IPS-NIHi11 (cell line): Measurements from ENCODE around the gene FBXL3.
A peak's percentile ranks its signal among the peaks of the same experiment; 100 is the strongest.
"Not testable (repeated sequence)": the region's sequence is repeated elsewhere in the genome, so short reads cannot be mapped to it uniquely, and the experiment has no call there.

Source experiments
- DNase-seq: peaks from one replicate; pipeline ENCODE4 v3.0.0; 2012; ENCODE audit warnings: mixed read lengths, low spot score

FBXL3 gene

DNA sequence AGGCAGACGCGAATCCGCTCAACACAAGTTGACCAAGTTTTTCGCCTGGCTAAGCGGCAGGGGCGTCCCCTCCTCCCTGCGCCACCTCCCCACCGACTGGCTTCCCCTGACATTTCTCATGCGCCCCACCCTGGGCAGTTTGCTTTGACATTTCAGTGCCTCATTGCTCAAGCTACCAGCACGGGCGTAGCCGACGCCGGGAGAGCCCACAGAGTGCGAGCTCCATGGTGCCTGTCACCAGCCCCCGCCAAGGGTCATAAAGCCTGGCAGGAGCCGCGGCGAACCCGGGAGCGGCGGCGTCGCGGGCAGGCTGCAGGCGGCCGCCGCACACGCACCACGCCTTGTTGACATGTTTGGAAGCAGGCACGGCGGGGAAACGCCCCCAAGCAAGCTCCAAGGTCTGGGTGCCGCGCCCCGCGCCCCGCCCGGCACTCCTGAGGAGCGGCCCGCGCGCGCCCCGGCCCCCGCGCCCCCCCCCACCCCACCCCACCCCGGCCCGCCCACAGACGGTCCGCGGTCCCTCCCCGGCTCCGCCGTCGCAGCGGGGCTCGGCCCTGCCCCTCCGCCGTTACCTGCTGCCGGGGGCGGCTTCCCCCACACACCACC, 601 bp downstream of the FBXL3 start:
- peak; percentile 74 for DNase-seq

- DNase-seq = no peak
Observed at GRCh38 chr13:77022341-77022740, 4.6 kb downstream of the FBXL3 start.

GRCh38 chr13:77019756-77020155, 7.2 kb downstream of the FBXL3 start:
- DNase-seq = no peak

DNA sequence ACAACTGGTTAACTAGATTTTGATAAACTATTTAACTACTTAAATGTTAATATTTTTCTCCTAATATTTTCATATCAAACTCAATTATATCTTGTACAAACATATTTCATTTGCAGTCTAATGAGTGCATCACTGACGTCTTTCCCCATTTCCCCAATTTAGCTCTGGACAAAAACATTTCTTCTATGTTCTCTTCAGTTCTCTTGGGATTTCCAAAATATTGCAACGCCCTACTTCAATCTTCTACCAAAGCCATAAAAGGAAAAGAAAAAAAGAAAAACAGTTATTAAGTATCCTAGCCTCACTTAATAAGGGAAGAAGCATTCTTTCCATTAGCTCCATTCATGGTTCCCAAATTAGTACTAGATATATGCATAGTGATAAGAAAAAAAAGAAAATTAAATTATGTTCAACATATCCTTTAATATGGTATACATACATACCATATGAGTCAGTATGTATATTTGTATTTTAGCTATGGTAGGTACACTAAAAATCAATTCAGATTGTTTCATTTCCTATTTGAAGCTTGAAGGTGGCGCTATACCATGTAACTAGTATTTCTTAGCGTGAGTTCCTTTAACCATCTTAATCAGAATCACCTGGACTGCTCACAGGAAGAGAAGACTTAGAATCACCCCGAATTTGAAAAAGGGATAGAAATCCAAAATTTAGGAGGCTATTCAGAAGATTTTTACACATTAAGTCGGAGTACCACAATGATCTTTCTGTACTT, 9.9 kb downstream of the FBXL3 start:
- DNase-seq = no peak

DNA sequence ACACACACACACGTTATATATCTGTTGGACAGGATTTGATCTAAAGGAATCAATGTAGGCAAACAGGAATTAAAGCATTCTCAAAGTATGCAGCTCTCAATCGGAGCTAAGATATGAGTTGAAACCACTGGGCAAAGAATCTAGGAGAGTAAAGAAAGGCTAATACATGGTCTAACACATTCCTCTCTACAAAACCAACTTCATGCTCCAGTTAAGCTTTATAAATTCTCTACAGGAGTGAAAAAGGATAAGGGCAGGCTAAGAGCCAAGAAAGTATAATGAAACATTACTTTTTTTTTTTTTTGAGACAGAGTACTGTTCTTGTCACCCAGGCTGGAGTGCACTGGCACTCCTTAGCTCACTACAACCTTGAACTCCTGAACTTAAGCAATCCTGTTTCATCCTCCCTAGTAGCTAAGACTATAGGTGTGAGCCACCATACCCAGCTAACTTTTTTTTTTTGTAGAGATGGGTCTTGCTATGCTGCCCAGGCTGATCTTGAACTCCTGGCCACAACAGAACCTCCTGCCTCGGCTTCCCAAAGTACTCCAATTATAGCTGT, 10.6 kb downstream of the FBXL3 start:
- no peak for DNase-seq

DNA sequence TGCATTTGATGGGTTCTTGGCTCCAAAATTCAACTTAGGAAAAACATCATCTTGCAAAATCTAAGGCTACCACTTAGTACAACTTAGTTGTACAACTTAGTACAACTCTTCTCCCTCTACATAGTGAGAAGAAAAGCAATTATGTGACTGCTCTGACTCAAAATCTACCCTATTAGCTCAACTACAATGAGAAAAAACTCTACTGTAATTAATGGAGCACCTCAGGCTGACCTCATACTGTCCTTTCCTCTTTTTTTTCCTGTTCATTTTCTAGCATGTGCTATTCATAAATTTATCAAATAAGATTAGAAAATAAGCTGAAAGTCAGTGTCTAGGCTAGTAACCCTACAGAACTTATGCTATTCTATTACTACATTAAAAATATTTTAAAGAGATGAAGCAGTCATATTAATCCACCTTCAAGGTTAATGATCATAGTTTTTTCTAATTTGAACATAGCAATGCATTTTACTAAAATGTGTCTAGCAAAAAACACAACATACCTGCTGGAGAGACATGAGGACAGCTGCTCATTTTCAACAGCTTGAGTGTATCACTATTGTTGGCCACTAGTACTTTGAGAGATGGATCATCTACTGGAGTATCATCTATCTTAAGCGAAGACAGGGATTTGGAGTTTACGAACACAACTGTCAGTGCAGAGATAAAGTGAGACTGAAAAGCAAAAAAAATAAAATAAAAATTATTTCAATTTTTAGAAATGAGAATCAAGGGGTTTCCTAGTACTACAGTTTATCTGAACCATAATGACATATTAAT, 11.9 kb downstream of the FBXL3 start:
- DNase-seq = no peak

DNA sequence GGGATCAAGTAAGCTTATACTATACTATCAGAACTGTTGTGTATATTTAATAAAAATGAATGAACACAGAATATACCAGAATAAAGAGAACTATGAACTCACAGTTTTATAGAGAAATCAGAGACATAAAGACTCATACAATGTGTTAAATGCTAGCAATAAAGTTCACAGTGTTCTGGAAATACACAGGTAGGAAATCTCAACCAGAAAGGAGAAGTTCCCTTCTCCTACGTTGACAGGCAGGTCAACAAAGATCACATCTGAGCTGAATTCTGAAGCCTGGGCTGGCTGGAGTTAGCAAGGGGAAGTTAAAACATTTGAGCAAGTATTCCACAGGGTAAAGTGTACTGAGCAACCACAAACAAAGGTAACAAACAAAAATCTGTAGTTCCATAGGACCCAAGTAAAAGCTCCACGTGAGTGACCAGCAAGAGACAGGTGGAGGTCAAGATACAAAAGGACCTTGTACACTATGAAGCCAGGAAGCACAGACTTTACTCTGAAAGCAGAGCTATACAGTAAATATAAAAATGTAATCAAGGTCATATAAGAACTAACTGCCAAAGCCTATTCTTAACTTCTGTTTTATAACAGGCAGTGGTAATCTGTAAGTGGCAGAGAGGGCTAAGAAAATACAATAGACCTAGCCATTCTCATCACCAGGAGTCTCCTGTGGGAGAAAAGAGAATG, 13.0 kb downstream of the FBXL3 start:
- no peak for DNase-seq

DNA sequence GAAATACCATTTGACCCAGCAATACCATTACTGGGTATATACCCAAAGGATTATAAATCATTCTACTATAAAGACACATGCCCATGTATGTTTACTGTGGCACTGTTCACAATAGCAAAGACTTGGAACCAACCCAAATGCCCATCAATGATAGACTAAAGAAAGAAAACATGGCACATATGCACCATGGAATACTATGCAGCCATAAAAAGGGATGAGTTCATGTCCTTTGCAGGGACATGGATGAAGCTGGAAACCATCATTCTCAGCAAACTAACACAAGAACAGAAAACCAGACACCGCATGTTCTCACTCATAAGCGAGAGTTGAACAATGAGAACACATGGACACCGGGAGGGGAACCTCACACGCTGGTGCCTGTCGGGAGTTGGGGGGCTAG, 17.2 kb downstream of the FBXL3 start:
- DNase-seq = not testable (repeated sequence)

DNA sequence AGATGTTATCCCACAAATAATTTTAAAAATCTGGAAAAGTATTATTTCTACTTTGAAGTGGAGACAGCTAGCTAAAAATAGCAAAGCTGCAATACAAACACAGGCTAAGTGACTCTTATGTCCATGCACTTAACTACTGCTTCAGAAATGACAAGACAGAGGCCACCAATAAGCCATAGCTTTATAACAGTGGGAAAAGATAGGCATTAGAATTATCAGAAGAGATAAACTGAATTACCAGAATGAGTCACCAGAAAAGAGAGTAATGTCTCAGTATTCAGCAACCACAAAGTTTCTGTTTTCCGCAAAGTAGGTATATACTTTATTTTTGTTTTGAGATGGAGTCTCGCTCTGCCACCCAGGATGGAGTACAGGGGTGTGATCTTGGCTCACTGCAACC, 17.9 kb downstream of the FBXL3 start:
- no peak for DNase-seq

DNA sequence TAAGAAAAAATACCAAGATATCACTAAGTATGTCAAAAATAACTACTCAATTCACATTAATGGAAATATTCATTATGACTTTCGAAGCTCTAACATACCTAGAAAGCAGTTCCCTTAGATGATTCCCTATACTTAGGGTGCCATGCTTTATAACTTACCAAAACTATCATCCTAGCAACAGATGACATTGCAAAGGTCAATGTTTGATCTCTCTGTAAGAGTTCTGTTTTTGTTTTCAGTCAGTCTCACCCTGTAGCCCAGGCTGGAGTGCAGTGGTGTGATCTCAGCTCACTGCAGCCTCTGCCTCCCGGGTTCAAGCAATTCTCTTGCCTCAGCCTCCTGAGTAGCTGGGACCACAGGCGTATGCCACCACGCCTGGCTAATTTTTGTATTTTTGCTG, 18.6 kb downstream of the FBXL3 start:
- DNase-seq = not testable (repeated sequence)

DNA sequence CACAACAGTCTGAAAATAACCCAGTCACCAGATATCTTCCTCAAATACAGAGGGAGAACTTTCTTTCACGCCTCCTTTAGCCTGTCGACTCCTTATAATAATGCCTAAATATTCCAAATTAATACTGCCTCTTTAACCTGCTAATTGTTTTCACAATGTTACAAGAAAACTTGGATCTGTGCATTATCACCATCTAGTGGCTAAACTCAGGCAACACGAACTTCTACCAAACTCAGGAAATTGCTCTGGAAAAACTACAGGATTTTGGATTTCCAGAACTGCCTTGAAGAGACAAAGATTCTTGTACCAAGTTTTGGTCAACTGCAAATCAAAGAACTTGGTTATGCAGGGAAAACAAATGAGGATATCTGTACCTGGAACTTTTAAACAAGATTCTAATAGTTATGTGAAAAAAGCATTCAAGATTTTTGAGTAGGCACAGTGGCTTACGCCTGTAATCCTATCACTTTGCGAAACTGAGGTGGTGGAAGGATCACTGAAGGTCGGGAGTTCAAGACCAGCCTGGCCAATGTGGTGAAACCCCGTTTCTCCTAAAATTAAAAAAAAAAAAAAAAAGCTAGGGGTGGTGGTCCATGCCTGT, 24.3 kb downstream of the FBXL3 start:
- DNase-seq = peak; percentile 14

- DNase-seq = no peak
Observed at GRCh38 chr13:77001963-77002587, 24.9 kb downstream of the FBXL3 start.

DNA sequence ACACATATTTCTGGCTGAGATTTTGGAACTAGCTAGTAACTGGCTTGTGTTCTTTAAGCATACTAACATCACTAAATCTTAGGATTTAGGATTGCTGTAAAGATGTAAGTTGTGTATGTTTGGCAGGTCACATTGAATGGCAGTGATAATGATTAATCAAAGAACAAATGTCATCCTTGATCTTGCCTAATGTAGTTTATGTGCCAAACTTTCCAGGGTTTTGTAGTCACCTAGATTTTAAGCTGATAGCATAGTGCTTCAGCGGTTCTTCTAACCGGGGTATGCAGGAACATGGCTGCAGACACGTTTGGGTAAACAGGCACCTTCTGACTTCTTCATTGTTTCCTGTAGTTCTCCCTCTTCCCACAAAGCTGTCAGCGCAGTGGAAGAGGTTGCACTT, 25.4 kb downstream of the FBXL3 start:
- DNase-seq = no peak

GRCh38 chr13:77000475-77000874, 26.5 kb downstream of the FBXL3 start:
- DNase-seq = no peak

DNA sequence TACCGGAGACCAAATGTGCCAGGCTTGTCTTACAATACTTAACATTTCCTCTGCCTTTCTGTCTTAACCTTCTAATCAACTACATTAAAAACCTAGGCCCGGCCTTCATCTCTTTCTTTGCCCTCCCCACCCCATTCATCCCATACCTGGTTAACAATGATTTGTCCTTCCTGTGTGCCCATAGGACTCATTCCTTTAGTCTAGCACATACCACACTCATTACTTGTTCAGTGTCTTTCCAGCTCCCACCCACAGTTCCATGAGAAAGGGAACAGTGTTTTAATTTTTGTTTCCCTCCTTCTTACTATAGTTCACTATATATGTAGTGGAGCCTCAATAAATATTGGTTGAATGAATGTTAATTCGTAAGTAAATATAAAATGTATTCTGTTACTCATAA, 32.7 kb downstream of the FBXL3 start:
- no peak for DNase-seq

- DNase-seq = no peak
Observed at GRCh38 chr13:76993473-76993872, 33.5 kb downstream of the FBXL3 start.

- no peak for DNase-seq
Observed at GRCh38 chr13:76993021-76993420, 33.9 kb downstream of the FBXL3 start.

DNA sequence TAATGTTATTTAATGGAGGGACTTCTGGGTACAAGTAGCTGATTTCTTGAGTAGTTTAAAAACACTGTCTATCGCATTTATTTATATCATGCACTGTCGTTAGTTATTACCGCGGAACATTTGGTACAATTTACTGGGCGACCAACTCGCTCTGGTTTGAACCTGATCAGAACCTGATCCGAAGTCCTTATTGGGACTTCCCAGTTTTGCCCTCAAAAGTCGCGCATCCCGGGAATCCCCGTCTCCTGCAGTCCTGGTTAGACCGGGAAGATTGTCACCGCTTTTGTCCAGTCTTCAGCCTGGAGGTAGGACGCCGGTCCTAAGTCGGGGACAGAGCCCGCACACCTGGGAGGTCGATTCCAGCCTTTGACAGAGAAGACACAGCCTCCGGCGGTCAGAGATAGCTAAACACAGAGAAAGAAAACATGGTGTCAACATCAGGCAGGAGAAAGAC, 34.4 kb downstream of the FBXL3 start:
- DNase-seq = peak; percentile 11

GRCh38 chr13:76991796-76992547, 35.0 kb downstream of the FBXL3 start, which contains the start of gene CLN5:
Gene CLN5, plus strand, starts transcription at chr13:76992081. Its CDS starts 18 bp downstream, at chr13:76992099.
- DNase-seq = peak; percentile 94

- no peak for DNase-seq
Observed at GRCh38 chr13:76991432-76991795, 35.5 kb downstream of the FBXL3 start.
